CD4-positive, alpha-beta T cell treated with Interleukin-1 beta for 1 hour (primary cell): ENCODE measurements around the gene TDRD9.
A peak's percentile ranks its signal among the peaks of the same experiment; 100 is the strongest.

ENCODE experiments used
- DNase-seq, 2 donors: peaks; one replicate each; pipeline ENCODE4 v3.0.0-alpha.2; 2020 to 2022

The TDRD9 gene

GRCh38 chr14:103994535-103995184 lies 66.4 kb downstream of the TDRD9 start:
- DNase-seq: no peak

DNA sequence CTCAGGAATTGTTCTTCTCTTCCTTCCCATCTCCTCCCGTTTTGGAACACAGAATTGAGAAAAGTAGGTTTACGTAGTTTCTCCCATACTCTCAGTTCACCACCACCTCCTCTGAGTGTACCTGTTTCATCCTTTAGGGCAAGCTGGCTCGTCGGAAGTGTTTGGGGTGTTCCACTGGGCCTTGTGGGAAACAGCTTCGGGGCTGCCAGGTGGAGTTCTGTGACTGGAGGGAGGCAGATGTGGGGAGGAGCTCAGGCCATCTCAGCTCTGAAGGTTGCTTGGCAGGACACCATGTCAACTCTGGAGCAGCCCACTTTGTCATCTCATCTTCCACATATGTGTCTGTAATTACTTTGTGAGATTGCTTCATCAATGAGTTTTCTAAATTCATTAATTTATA lies 67.6 kb downstream of the TDRD9 start:
- no peak for DNase-seq

DNA sequence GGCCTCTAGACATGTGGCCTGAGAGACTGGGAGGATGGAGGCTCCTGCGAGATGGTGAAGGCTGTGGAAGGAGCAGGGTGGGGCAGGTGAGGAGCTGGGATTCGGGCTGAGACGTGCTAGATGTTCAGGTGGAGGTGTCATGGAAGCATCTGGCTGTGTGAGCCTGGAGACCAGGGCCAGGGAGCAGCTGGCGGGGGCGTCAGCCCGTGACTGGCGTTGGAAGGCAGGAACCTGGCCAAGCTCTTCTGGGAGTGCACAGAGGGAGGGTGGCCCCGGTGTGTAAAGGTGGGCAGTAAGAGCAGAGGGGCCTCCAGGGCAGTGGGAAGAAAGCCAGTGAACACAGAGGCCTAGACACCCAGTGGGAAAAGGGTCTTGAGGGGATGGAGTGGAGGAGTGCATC lies 69.1 kb downstream of the TDRD9 start:
- no peak for DNase-seq

GRCh38 chr14:103998027-103998426 lies 69.8 kb downstream of the TDRD9 start:
- no peak for DNase-seq

DNA sequence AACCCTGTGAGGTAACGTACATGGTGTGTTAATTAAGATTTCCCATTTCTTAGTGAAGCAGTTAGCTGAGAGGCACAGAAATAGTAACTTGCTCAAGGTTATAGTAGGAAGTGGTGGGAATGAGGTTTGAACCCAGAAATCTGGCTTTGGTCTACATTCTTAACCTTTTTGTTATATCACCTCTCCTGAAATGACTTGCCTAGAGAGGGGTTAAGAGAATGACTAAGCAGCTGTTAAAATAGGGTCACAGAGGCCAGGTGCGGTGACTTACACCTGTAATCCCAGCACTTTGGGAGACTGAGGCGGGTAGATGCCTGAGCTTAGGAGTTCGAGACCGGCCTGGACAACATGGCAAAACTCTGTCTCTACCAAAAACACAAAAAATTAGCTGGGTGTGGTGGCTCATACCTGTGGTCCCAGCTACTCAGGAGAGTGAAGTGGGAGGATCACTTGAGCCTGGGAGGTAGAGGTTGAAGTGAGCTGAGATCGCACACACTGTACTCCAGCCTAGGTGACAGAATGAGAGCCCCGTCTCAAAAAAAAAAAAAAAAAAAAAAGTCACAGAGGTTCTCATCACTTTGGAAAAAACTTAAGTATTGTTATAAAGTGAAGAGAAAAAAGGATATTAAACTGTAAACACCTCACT lies 71.7 kb downstream of the TDRD9 start:
- no peak for DNase-seq

GRCh38 chr14:104001003-104001402 lies 72.7 kb downstream of the TDRD9 start:
- DNase-seq: peak in 1 of 2 donors; percentile 9

- no peak for DNase-seq
These were observed 75.4 kb downstream of the TDRD9 start for GRCh38 chr14:104003616-104004015.

GRCh38 chr14:104004849-104005248 lies 76.6 kb downstream of the TDRD9 start:
- no peak for DNase-seq

GRCh38 chr14:104005489-104005888 lies 77.2 kb downstream of the TDRD9 start:
- no peak for DNase-seq

DNA sequence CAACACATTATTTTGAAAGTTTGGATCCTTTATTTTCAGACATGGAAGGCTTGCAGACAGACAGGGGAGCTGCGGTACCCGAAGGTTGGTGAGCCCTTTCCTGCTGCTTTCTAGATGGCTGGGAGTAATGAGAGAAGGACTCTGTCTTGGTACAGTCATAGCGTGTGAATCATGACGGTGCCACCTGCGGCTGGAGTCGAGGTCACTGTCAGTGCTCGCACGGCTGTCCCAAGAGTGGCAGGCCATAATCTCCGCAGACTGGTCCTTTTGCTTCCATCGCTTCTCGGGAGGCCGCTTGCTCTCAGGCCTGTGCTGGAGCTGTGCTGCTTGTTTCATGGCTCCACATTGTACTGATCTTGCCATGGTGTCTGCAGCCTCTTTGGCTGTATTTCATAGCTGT lies 78.9 kb downstream of the TDRD9 start:
- DNase-seq: no peak

- DNase-seq: no peak
These were observed 81.0 kb downstream of the TDRD9 start for GRCh38 chr14:104009297-104009696.

DNA sequence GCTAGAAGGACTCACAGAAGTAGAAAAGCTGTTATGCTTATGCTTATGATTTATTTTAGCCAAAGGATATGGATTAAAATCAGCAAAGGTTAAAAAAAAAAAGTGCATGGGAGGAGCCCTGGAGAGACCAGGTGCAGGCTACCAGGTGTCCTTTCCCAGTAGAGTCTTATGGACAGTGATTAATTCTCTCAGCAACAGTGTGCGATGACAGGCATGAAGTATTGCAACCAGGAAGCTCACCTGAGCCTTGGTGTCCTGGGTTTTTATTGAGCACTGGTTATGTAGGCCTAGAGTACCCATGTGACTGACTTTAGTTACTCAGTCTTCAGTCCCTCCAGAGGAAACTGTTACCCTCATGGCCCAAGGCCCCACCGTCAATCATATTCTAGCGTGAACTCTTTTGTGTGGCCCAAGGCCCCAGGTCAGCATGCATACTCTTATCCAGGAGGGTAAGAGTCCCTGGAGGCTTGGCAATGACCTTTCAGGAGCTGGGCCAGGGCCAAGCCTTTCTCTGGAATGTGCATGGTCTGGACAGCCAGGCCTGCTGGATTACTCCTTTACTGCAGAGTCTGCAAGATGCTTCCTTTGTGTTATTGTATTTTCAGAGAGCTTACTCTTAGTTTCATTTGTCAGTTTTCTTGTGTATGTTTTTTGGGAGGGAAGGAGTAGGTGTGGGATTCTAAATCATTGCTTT lies 83.7 kb downstream of the TDRD9 start:
- no peak for DNase-seq

DNA sequence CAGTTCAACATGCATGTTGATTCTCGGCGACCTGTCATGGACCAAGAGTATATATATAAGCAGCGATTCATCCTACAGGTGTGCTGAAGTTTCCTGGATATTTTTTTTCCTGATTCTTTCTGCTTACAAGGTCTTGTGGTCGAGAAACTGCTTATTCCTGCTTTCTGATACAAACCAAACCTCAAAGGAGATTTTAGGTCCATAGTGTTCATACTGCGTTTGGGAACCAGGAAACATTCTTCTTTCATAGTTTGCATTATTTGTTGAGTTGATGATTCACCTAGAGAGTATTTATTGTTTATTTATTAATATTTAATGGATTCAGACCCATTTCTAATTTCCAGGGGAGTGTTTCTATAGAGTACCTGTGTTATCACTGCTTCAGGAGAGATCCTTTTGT lies 86.5 kb downstream of the TDRD9 start:
- DNase-seq: no peak

- DNase-seq: no peak
These were observed 88.8 kb downstream of the TDRD9 start for GRCh38 chr14:104016873-104017650.

GRCh38 chr14:104019029-104019428 lies 90.8 kb downstream of the TDRD9 start:
- no peak for DNase-seq

GRCh38 chr14:104019806-104020205 lies 91.5 kb downstream of the TDRD9 start:
- DNase-seq: no peak

DNA sequence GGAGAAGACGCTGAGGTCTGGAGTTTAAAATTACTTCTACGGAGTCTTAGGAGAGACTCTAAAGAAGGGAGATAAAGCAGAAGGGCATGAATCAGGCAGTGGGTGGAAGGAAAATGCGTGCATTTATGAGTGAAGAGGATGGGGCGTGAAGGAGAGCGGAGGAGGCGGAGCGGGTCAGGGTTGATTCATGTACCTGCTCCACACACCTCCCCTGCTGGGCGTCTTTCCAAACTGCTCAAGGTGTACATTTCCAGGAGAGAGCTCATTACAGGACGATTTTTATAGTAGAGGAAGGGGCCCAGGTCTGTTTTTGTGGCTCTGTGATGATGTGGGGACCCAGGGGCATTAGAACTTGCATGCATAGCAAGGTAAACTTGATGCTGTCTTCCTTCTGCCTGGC lies 92.2 kb downstream of the TDRD9 start:
- no peak for DNase-seq

DNA sequence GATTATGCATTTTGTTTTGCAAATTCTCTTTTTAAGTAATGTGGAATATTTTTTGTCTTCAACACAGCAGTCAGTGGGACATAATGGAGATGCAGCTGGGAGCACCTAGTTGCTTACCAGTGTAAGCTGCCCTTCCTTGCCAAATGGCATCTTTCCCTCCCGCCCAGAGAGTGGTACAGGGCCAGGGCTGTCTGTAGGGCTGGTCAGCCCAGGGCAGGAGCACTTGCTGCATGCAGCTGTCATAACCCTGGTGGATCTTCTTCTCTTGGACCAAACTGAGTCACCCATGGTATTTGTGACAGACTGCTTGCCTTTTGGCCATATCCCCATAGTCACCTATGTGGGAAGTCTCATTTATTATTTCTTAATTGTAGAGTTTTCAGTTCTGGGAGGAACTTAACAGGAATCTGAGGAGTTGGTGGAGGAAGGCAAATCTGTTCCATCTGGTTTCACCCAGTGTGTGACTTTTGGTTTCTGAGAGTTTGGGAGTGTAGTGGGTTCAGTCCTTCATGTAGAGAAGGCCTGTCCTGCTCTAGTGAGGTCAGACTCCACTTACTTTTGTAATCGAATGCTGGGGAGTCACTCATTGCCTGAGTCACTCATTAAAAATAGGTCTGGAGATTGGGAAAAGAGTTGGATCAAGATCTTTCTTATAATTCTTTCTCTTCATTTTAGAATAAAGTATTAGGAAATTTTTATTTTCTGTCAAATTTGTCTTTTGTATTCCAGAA lies 95.2 kb downstream of the TDRD9 start:
- no peak for DNase-seq

DNA sequence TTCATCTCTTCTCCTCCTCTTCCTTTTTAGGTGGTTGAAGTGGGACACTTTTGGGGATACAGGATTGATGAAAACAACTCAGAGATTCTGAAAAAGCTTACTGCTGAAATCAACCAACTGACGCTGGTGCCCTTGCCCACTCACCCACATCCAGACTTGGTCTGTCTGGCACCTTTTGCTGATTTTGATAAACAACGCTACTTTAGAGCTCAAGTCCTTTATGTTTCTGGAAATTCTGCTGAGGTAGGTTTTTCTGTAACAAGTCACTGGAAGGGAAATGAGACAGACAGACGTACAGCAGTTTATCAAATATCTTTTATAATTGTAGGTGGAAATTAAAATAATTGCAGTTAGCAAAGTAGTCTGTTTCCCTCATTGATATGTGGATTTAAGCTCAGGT lies 97.3 kb downstream of the TDRD9 start:
- DNase-seq: no peak

DNA sequence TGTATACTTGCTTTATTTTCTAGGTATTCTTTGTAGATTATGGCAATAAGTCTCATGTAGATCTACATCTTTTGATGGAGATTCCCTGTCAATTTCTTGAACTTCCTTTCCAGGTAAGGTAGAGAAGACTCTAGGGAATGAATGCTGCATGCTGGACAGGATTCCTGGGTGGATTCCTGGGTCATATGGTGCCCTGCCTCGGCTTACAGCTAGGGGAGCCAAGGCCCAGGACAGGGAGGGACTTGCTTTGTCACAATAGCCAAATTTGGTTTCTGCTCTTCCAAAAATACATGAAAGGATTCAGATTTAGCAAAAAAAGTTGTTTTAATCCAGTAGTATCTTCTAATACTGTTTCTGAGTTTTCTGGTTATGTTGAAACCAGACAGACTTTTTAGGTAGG lies 97.8 kb downstream of the TDRD9 start:
- DNase-seq: no peak

- no peak for DNase-seq
These were observed 102.7 kb downstream of the TDRD9 start for GRCh38 chr14:104030958-104031357.

- no peak for DNase-seq
These were observed 103.1 kb downstream of the TDRD9 start for GRCh38 chr14:104031384-104031783.
